Measurements from ENCODE around the gene CD38.

Gene CD38

GRCh38 chr4:15902746-15903145, 124.6 kb downstream of the CD38 start:
- Mint-ChIP-seq H3K27me3 (peaks cover 58% of the 10 kb centered on the region), H3K27ac (ENCODE audit: low read depth) (no peak overlapping the region), H3K4me3 (no peak overlapping the region), H3K4me1 (no peaks in the 10 kb centered on the region), H3K9me3 (no peaks in the 10 kb centered on the region), H3K36me3 (ENCODE audit: insufficient read depth) (no peaks in the 10 kb centered on the region)
- no peak for ATAC-seq (replicated peaks; ENCODE audit: extremely low read depth, poor library complexity, severe bottlenecking)
- no peak for DNase-seq (ENCODE audit: low spot score in 2 of 2)
